ENCODE results near the gene ZBED5. TPM values are rescaled to one million over a fixed set of nuclear protein-coding genes. Genes with fewer than 3 reads are reported as not detected.

ZBED5 gene
- total and polyA plus RNA-seq, 9 of the 15 experiments (the other 6 are each of a cell fraction or from before 2014, with no cell fraction given), result 12.4 to 70.7 (median 26.8) TPM

DNA sequence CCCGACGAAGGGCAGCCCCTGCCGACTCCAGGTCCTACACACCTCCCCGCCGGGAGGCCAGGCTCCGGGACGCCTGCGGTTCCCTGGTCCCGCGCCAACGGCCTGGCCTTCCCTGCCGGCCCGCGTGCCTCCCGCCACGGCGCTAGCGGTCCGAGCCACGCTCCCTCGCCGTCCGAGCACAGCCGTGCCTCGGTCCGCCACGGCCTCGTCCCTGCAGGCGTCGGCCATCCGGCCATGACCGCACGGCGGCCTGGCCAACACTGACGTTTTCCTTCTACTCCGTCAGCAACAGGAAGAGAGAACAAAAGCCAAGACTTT, 49.7 kb downstream of the ZBED5 start:
- H3K4me1 ChIP-seq (replicated peaks in 1 of 2; ENCODE audit: control insufficient read depth in 2 of 2, insufficient read depth in 2 of 2, low read length in 2 of 2), result peaks cover 11 to 13% of the 10 kb centered on the region in 2 experiments; a peak in 4 of 5 replicates
- H3K79me2 ChIP-seq (ENCODE audit: control insufficient read depth, insufficient read depth, low read length), result peaks cover 62% of the 10 kb centered on the region
- H3K9ac ChIP-seq (ENCODE audit: insufficient read depth in 1 of 2, low read depth in 2 of 2, low read length in 2 of 2), result peak overlapping the region; percentile 99 to 100
- ATAC-seq (peak; percentile 3), FAIRE-seq (no peak), DNase-seq (ENCODE audit: extremely low read depth in 1 of 4, low spot score in 3 of 4) (peak in 2 of 4 experiments; percentile 46 to 47)
- no peaks in the 10 kb centered on the region for H3K9me1 ChIP-seq (ENCODE audit: control insufficient read depth, insufficient read depth, low read length)
- H2AFZ ChIP-seq (ENCODE audit: low read depth, low read length), result peak overlapping the region; percentile 76; the same call in 1 of the 2 replicates
- peak overlapping the region; percentile 94 for H3K4me3 ChIP-seq
- peak overlapping the region; percentile 96 for H3K4me2 ChIP-seq (ENCODE audit: insufficient read depth, low read length)
- POLR2A ChIA-PET, result interaction anchor here (0.6 to 7.7 kb wide), 39 partner anchors 9 to 392 kb away, joined by 3 to 105 read pairs (median 6); partner anchors contain the start of gene ZBED5
- CTCF ChIA-PET (ENCODE audit: low intra/inter-chr PET ratio), result no interaction called here
- intact Hi-C loops (cut with micrococcal nuclease), result loop anchor here (1.0 to 2.0 kb wide), 3 partner anchors 50 to 125 kb away; partner anchors contain the start of gene ZBED5
- peak overlapping the region; percentile 98 for H3K27ac ChIP-seq (ENCODE audit: extremely low read depth, low read depth, low read length)
- H3K36me3 ChIP-seq (ENCODE audit: control insufficient read depth, insufficient read depth, low read length), result peaks cover 45% of the 10 kb centered on the region
- no peaks in the 10 kb centered on the region for H3K27me3 ChIP-seq (ENCODE audit: control insufficient read depth in 2 of 2, insufficient read depth in 2 of 2, low read length in 2 of 2)
- no TSS peak for BruUV-seq (replicated peaks)
- under 1% methylated on average over 29 of the region's 36 CpGs for WGBS (ENCODE audit: insufficient coverage, low coverage, missing lambda C conversion rate)
- no peaks in the 10 kb centered on the region for H3K9me3 ChIP-seq (replicated peaks; ENCODE audit: control insufficient read depth, insufficient read depth, low read depth, low read length)
- peaks cover 3% of the 10 kb centered on the region; the same call in 1 of the 2 replicates for H4K20me1 ChIP-seq (replicated peaks; ENCODE audit: control insufficient read depth, insufficient read depth, low read length)
- in situ Hi-C loops (cut with MboI), result no loop called here
- TF ChIP-seq RBFOX2 (IDR thresholded peaks at IDR 0.05; ENCODE audit: low read depth, low read length) (peak; percentile 97), SRF (CRISPR knock-in tag; IDR thresholded peaks at IDR 0.05) (peak in 1 of 2 experiments; percentile 35; a peak in 1 of 4 replicates), MAZ (CRISPR knock-in tag; conservative IDR thresholded peaks at IDR 0.05 in 1 of 2, IDR thresholded peaks at IDR 0.05 in 1 of 2) (0 out of 4 replicates have a peak, but pooled peaks of 1 of the 2 experiments have one; percentile 4), STAG1 (CRISPR knock-in tag; IDR thresholded peaks at IDR 0.05; ENCODE audit: borderline replicate concordance) (peak; percentile 40; the same call in 1 of the 2 replicates), TBL1XR1 (IDR thresholded peaks at IDR 0.05; ENCODE audit: low read length in 2 of 2) (no peak), ZBTB2 (IDR thresholded peaks at IDR 0.05) (no peak), ZNF75A (CRISPR knock-in tag; IDR thresholded peaks at IDR 0.05) (no peak), KAT8 (IDR thresholded peaks at IDR 0.05; ENCODE audit: low read depth) (no peak), SRSF3 (IDR thresholded peaks at IDR 0.05; ENCODE audit: insufficient read depth, low read length) (peak; percentile 78; the same call in 1 of the 2 replicates), MTF1 (CRISPR knock-in tag; IDR thresholded peaks at IDR 0.05; ENCODE audit: borderline replicate concordance) (no peak), E2F4 (CRISPR knock-in tag; IDR thresholded peaks at IDR 0.05; ENCODE audit: low read depth) (no peak), ZNF143 (CRISPR knock-in tag; IDR thresholded peaks at IDR 0.05) (0 out of 2 replicates have a peak, but pooled peaks have one; percentile 22), ZNF444 (CRISPR knock-in tag; IDR thresholded peaks at IDR 0.05) (no peak), U2AF1 (optimal IDR thresholded peaks at IDR 0.05; ENCODE audit: low read depth, low read length) (peak; percentile 22), ZC3H4 (CRISPR knock-in tag; IDR thresholded peaks at IDR 0.05; ENCODE audit: borderline replicate concordance) (peak; percentile 98), MLX (CRISPR knock-in tag; conservative IDR thresholded peaks at IDR 0.05) (peak in 1 of 2 experiments; percentile 72; a peak in 1 of 4 replicates)
- TF ChIP-seq, protein P1, sequence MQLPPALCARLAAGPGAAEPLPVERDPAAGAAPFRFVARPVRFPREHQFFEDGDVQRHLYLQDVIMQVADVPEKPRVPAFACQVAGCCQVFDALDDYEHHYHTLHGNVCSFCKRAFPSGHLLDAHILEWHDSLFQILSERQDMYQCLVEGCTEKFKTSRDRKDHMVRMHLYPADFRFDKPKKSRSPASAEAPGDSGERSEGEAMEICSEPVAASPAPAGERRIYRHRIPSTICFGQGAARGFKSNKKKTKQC (CRISPR knock-in tag; IDR thresholded peaks at IDR 0.05), result no peak; the same call in 1 of the 2 replicates
